LNCAP (cell line): ENCODE results near the gene CDH3.

Source experiments
- CTCF ChIP-seq: fragments of 450-650 bp; IDR thresholded peaks from 2 replicates; pipeline ENCODE4 v1.5.1; 2017; ENCODE audit warnings: mild to moderate bottlenecking

The CDH3 gene

GRCh38 chr16:68743664-68744063 lies 98.6 kb downstream of the CDH3 start:
- TF ChIP-seq CTCF: no peak

GRCh38 chr16:68744744-68745280 lies 99.7 kb downstream of the CDH3 start:
- no peak for TF ChIP-seq CTCF

- TF ChIP-seq CTCF: no peak
Observed at GRCh38 chr16:68746951-68747350, 101.8 kb downstream of the CDH3 start.

GRCh38 chr16:68749432-68749831 lies 104.3 kb downstream of the CDH3 start:
- TF ChIP-seq CTCF: no peak; the same call in 1 of the 2 replicates
